D721Med (cell line): ENCODE measurements around the gene STXBP5.

ENCODE experiments used
- DNase-seq: peaks from one replicate; pipeline ENCODE4 v3.0.0; 2011; ENCODE audit warnings: low spot score; ENCODE audit not compliant: insufficient read length
- FAIRE-seq: peaks from 2 replicates; lab custom pipeline; 2011; peaks lifted over from hg19 to GRCh38; lab: Jason Lieb, UNC
- TF ChIP-seq, protein P1 (sequence below): IDR thresholded peaks from 2 replicates; pipeline ENCODE4 v1.5.1; 2012; ENCODE audit warnings: mild to moderate bottlenecking, control low read depth; ENCODE audit not compliant: insufficient read depth; ENCODE audit errors: missing control alignments

STXBP5 gene

DNA sequence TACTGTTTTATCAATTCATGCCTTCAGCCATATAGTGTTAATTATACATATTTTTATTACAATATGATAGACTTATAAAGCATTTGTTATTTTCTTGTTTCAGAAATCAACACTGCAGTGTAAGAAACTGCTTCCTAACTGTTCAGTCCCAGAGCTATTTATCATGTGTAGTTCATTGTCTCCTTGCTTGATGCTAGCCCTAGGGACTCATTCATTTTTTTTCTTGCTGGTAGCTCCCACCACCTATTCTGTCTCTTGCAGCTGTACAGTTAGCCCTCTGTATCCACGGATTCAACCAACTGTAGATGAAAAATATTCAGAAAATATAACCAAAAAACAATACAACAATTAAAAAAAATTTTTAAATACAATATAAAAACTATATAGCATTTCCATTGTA lies 121.3 kb downstream of the STXBP5 start:
- no peak for FAIRE-seq
- no peak for DNase-seq
- TF ChIP-seq, protein P1, sequence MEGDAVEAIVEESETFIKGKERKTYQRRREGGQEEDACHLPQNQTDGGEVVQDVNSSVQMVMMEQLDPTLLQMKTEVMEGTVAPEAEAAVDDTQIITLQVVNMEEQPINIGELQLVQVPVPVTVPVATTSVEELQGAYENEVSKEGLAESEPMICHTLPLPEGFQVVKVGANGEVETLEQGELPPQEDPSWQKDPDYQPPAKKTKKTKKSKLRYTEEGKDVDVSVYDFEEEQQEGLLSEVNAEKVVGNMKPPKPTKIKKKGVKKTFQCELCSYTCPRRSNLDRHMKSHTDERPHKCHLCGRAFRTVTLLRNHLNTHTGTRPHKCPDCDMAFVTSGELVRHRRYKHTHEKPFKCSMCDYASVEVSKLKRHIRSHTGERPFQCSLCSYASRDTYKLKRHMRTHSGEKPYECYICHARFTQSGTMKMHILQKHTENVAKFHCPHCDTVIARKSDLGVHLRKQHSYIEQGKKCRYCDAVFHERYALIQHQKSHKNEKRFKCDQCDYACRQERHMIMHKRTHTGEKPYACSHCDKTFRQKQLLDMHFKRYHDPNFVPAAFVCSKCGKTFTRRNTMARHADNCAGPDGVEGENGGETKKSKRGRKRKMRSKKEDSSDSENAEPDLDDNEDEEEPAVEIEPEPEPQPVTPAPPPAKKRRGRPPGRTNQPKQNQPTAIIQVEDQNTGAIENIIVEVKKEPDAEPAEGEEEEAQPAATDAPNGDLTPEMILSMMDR: no peak

DNA sequence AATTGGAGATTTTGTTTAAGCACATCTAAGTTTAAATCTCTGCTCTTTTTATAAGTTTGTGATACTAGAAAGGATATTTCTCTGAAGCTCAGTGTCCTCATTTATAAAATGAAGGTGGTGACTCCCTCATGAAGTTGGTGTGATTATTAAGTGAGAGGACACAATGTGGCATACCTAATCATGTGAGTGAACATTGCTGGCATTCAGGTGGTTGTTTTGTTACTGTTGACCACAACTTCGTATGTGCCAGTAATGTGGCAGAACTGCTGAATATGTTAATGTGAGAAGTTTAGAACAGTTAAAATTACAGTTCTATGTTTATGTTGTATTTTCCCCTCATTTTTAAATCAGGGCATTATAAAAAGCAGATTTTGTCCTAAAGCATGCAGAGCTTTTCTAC lies 127.2 kb downstream of the STXBP5 start:
- DNase-seq (no peak), FAIRE-seq (no peak)
- TF ChIP-seq, protein P1: no peak

DNA sequence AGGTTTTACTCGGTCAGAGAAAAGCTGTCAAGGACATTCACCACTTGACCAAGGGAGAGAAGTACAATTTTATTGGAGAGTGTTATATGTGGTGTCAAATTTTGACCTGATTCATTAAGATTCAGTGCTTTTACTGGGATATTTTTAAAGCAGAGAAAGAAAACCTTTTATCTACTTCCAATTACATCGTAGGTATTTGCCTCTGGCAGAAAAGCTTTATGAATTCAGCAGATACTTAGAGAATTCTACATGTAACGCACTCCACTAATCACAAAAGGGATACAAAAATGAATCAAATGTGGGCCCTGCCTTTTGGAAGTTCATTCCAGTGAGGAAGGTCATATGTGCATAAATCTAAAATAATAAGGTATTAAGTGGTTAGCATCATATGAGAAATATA lies 133.7 kb downstream of the STXBP5 start:
- DNase-seq (no peak), FAIRE-seq (no peak)
- TF ChIP-seq, protein P1: no peak

DNA sequence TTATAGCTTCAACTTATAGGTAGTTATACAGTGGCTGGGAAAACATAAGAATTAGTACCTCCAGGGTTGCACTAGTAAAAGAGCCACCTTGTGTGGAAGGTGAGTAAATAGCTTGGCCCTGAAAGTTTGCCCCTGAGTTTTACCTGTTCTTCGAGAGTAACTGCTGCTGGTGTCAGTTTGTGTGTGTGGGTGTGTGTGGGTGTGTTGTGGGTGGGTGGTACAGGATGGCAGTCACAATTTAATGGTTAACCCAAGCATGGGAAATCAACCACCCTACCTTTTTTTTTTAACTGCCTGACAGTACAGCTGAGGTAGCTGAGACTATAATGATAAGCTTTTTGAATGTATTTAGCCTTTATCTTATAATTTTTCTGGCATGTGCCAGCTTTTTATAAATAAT lies 137.3 kb downstream of the STXBP5 start:
- FAIRE-seq (no peak), DNase-seq (no peak)
- TF ChIP-seq, protein P1: no peak

DNA sequence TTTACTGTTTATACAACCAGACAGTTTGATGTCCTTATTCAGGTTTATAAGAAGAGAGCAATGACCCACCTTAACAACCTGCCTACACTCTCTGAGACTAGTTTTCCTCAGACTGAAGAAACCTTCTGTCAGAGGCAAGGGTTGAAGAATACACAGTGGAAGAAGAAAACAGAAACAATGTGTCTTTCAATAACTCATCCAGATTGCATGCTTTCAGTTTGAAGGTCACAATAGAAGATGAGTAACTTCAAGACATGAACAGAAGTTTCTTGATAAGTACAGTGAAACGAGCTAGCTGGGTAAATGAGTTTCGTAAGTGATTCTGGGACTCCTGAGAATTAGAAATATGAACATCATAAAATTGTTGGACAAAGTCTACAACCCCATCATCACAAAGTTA lies 141.7 kb downstream of the STXBP5 start:
- no peak for FAIRE-seq
- no peak for DNase-seq
- TF ChIP-seq, protein P1: no peak

DNA sequence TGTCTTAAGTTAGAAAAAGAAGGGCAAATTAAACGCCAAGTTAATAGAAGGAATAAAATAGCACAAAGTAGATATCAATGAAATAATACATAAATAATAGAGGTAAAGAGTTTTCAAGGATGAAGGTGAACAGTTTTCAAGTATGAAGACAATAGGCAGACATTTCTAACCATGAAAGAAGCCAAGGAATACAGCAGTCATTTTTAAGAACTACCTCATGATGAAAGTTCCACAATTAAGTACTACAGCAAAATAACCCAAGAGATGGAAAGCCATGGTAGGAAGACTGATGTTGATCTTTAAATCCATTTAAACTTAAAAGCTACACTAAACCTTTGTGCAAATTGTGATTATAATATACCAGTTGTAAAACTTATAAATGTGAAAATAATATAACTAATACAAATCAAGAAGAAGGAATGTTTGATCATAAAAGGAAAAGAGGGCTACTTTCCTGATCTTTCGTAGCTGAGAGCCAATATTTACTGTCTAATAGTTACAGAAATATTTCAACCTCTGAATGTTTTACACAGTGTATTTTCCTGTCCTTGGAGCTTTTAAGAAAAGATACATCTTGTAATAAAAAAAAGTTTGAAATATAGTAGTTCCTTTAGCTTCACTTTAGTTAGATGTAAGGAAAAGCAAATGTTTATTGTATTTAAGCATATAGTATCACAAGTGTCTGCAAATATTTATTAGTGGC lies 143.1 kb downstream of the STXBP5 start:
- TF ChIP-seq, protein P1: no peak

DNA sequence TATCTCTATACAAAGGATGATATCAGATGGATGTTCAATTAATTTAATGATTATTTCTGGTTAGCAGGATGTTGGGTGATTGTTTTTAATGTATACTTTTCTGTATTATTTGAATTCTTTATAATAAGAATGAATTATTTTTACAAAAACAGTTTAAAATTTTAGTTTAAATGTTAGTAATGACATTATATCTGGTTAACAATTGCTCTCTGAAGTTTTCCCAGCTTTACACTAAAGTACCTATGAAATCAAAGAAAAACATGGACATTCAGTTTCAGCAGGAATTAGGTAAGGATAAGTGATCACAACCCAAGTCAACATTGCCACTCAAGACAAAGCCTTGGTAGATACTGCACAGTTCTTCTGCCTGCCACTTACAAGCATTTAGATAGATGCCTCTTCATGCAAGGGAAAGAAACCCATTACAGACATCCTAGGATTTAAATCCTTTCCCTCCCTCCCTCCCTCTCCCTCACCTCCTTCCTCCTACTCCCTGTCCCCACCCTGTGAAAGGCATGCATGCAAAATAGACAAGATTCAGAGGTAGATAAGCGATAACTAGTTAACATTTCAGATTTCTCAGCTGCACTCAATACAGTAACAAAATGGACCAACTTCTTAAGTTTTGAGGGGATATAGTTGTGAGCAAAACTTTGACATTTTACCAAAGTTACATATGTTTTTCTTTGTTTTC lies 143.8 kb downstream of the STXBP5 start:
- TF ChIP-seq, protein P1: no peak
- DNase-seq (no peak), FAIRE-seq (no peak)

More for the DNA sequence above, 143.1 kb downstream of the STXBP5 start:
- DNase-seq (no peak), FAIRE-seq (no peak)
